NCI-H2107 (cell line): ENCODE data around the gene ATG14.
"Not testable (repeated sequence)": the region's sequence is repeated elsewhere in the genome, so short reads cannot be mapped to it uniquely, and the experiment has no call there.

Experiments used
- DNase-seq: peaks from one replicate; lab custom pipeline; 2025; lab: John Stamatoyannopoulos, UW

The ATG14 gene

DNA sequence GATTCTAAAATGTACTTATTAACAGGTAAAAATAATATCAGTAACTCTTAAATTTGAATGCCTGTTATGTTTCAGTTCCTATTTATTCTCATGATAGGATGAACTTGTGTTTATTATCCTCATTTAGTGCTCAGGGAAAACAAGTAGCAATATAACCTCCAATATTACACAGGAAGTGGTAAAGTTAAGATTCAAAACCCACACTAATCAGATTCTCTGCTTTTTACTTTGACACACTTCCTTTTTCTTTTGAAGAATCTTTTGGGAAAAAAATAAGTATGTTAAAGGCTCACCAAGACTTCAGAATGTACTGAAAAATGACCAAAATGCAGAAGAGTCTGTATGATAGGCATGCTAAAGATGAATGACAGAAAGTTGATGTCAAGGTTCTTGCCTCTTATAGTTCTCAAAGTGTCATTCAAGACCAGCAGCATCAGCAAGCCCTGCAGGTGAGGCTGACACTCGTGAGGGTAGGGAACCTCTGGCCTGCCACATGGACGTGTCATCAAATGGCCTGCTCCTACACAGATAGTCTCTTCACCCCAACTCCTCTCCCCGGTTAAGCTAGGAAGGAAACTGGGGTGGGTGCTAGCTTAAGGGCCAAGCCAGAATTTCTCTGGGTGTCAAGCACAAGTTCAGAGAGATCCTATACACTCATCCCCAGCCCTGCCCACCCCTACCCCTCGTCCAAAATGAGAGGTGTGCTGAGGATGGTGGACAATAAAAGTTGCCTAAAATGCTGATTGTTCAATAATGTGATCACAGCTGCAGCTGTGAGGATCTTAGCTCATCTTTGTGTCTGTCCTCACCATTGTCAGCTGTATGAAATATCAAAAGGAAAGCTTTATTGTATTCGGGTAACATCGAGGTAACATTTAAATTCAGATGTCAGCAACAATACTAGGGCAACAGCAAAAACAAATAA lies 22.5 kb upstream of the ATG14 start:
- DNase-seq, result no peak

DNA sequence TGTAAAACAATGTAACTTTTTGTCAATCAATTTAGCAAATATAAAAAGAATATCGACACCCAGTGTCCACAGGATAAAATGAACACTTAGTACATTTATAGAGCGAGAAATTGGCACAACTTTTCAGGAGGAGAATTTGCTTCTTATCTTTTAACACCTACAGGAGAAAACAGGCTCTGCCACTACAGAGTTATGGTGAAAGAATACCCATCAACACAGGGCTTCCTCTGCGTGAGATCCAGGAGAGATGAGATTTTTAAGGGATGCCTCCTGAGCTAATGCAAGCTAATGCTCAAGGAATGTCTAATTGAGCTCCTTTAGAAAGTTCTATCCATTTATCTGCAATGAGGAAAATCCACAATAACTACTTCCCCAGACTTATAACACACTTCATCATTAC lies 21.0 kb upstream of the ATG14 start:
- DNase-seq, result no peak

DNA sequence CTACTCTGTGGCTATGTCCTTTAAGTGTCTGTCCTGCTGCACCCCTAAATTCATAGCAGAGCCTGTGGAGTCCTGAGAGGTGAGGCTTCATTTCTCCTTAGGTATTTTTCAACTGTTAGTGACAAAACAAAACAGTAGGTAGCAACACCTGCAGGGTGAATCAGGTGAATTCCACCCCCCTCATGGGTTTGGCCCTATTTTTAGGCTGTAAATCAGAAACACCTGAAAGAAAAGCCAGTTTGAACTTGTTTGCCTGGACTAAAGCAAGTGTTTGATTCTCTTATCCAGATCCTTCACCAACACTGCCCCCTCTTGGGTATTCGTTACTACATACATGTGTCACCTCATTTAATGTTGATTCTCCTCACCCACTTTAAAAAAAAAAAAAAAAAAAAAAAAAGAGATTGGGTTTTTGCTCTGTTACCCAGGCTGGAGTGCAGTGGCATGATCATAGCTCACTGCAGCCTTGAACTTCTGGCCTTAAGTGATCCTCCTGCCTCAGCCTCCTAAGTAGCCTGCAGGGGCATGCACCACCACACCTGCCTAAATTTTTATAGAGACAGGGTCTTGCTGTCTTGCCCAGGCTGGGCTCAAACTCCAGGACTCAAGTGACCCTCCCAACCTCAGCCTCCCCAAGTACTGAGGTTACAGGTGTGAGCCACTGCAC lies 18.5 kb upstream of the ATG14 start:
- peak; percentile 56 for DNase-seq

DNA sequence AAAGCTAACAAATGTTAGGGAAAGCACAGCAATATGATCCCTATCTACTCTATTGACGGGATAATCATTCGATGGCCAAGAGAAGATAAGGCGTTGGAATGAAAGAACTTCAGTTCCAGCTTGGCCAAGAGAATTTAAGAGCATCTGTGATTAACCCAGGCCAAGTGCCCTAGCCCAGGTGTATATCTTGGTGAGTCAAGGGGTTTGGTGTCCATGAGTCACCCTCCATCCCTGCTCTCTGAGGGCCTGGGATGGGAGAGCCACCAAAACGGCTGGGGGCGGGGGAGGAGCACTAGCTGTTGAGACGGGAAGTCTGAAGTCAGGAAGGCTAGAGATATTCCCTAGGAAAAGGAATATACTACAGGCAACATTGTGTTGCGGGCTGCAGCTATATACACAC lies 15.8 kb upstream of the ATG14 start:
- DNase-seq, result no peak

DNA sequence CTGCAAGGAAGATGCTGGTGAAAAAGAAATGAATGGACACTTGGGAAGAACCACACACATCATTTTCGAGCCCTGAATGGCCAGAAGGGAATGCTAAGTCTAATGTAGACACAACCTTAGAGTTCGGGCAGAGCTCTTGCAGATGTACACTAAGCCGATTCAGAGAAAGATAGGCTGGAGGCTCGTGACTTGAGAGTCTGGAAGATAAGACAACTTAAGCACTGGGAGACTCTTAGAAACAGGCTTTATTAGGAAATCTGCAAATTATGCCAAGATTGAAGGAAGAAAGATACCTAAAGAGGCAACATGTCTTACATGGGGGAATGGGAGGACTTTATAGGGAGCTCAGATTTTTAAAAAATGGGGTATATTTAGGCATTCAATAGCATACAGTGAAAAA lies 15.3 kb upstream of the ATG14 start:
- no peak for DNase-seq

DNA sequence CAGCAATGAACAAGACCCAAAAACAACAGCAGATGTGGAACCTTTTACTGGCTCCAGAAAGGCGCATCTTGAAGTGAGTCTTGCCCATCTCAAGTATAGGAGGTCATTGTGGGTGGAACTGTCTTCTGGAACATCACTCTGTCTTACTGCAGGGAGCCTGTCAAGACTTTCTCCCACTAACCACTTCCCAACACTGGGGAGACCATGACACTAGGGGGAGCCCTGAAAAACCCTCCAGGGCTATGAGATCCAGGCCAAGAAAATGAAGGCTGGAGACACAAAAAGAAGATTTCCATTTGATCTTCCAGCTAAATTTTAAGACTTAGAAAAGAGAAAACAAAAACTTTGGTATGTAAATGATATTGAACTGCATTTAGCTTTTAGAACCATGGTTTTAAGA lies 13.5 kb upstream of the ATG14 start:
- no peak for DNase-seq

DNA sequence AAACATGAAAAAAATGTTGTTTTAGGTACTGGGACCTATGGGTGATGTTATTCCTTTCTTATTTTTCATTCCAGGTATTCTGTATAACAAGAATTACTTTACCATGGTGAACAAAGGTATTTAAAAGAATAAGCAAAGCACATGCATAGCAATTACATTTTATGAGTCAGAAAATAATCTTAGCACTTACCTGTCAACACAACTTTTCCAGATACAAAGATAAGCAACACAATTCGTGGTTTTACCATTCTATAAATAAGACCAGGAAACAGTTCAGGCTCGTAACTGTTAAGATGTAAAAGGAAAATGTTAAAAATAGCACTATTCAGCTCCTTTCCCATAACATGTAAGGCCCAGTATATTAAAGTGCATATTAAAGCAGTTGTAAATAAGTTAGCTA lies 12.3 kb upstream of the ATG14 start:
- no peak for DNase-seq

DNA sequence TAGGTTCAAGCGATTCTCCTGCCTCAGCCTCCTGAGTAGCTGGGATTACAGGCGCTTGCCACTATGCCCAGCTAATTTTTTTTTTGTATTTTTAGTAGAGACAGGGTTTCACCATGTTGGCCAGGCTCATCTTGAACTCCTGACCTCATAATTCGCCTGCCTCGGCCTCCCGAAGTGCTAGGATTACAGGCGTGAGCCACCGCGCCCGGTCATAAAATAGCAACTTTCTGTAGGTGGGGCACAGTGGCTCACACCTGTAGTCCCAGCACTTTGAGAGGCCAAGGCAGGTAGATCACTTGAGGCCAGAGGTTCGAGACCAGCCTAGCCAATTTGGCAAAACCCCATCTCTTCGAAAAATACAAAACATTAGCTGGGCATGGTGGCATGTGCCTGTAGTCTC lies 10.7 kb upstream of the ATG14 start:
- not testable (repeated sequence) for DNase-seq

DNA sequence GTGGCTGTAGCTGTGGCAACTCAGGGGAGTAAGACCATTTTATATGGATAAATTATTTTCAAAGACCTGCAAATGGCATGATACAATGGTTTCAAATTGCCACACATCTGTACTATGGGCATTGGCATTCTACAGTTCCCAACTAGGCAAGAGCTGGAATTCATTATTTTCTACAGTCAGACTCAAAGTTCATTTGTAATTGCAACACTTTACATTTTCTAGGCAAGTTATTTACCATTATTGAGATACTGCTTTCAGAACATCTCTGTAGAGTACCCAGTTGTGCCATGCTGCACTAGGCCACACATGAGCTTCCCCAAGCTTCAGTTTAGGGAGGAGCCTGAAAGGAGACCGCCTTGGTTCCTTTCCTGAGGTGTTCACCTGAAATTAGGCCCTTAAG lies 8.0 kb upstream of the ATG14 start:
- no peak for DNase-seq

DNA sequence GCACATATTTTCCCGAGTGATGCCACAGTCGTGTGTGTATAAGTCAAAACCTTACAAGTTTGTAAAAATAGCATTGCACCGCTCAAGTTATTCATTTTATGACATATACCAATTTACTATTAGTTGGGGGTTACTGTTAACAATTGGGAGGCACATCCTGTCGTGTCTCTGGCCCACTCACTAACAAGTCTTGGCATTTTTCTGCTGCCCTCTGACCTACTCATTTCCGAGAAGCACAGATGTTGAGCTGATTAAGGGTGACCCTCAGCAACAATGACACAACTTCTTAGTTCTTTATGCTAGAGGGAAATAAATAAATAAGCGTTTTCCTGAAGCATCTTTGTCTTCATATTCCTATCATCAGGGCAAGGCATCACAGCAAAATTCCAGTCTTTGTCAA lies 6.8 kb upstream of the ATG14 start:
- no peak for DNase-seq

DNA sequence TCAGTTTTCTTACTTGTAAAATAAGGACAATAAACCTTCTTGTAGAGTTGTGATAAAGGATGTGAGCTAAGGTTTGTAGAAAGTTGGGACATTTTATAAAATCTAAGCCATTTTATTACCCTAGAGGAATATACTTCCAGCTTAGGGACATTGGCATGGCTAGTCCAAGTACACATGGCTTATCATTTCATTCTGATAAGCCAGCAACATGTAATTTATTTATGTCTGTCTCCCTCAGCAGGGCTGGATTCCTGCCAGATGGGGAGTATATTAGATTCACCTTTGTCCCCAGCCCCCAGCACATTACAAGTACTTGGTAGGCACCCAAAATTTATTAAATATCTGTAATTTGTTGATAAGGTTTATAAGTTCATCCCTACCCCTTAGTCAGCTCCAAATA lies 6.3 kb upstream of the ATG14 start:
- no peak for DNase-seq

DNA sequence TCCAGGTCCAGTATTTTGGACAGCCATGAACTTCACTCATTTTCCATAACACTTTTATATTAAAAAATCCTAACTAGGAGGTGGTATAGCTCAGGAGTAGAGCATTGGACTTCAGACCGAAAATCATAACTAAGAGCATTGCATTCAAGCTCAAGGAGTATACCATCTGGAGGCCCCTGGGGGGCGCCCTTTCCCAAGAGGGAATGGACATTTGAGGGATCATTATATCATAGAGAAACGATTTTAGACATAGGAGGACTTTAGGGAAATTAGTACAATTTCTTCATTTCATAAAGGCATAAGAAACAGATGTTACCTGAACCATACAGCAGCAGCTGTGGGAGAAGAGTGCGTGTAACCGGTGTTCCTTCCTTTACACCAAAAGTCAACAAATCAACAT lies 5.2 kb upstream of the ATG14 start:
- no peak for DNase-seq

DNA sequence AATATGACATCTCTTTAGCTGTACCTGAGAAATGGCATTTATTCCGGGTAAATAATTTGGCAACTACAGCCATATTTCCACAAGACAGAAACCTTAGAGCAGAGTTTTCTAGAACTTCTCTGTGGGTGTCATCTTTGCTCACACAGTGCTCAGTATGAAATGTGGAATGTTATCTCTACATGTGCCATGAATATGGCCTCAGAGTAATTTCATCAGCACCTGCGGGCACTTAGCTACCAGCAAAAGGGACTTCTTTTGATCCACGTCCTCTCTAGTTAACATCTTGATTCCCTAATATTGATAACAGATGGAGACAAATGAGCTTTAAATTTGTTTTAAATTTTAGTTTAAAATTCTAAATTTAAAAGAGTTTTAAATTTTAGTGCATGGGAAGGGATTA lies 2.9 kb upstream of the ATG14 start:
- DNase-seq, result no peak

DNA sequence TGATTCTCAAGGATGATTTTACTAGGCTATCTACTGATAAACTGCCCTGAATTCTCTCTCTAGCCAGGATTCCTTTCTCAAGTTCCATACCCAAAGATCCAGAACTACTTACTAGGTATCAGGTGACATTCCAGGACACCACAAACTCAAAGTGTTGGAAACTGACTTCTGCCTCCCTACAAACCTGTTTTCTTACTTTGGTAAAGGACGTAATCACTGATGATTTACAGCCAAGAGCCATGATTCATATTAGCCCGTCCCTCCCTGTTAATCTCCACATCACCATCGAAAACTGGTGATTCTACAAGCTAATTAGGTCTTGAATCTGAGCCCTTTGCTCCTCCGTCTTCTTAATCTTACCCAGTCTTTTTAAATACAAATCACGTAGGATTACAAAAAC lies 1.0 kb upstream of the ATG14 start:
- DNase-seq, result no peak

DNA sequence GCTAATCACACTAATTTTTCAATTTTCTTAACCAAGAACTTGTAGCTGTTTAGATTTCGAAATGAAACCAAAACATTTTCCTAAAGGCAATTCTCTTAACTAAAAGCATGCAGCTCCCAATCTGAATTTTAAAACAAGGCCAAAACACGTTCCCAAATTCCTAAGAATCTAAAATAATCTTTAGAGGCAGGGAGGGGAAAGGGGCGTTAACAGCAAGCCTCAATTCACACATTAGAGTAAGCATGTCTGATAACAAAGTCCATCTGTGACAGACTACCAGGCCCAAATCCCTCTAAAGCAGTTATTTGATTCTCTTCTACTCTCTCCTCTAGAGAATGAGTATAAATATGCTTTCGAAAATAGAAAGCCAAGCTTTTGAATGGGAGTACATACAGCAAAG lies 754 bp downstream of the ATG14 start:
- DNase-seq, result no peak

DNA sequence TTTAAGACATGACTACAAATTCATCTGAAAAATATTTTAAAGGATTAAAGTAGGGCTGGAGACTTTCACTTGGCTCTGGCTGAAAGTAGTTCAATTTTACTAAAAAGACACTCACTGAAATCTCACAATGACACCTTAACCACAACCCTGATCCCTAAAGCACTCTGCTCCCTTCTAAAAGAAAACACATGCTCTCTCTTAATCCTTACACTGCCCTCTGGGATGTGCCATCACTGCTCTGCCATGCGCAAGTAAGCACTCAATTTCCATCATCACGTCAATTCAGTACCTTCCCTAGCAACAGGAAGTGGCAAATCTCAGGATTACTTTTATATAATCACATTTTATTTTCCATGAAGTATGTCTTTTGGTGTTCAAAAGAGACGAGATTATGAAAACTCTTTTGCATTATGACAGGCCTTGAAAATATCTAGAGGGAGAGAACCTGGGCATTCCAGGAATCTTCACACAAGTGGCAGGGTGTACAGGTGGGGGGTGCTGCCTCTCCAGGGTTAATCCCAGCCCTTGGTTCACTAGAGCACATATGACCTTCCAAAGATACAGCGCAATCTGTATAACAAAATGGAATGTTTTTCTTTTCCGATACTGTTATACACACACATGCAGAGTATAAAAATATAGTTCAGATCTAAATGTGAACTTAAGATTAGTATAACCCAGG lies 7.3 kb downstream of the ATG14 start:
- no peak for DNase-seq

DNA sequence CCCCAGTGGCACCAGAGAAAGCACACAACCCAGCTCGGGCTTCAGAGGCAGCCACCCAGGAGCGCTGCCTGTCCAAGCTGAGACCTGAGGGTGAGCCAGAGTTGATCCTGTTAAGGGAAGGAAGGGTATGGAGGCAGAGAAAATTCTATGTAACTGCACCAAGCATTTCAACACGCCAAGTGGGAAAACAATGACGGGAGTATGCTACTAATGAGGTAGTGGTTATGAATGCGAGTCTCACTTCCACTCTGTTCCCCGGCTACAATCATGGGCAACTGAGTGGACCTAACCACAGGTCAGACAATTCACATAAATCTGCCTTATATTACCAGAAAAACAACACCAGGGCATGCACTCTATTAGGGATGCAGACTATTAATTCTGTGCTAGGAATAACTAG lies 9.9 kb downstream of the ATG14 start:
- DNase-seq, result no peak

DNA sequence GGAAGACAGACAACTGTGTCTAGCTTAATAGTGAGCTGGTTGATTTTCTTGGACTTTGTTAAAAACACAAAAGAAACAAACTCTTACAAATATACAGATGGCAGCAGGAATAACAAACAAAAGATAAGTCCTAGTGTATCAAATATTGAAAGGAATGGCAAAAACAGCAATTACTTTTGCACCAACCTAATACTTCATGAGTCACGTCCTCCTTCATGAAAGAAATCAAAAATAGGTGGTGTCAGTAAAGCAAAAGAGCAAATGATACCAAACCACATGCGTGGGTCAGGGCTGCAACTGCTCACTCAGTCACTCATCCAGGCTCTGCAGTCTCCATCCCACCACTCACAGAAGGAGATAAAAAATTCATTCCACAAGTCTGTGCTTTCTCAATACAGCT lies 11.8 kb downstream of the ATG14 start:
- DNase-seq, result no peak

DNA sequence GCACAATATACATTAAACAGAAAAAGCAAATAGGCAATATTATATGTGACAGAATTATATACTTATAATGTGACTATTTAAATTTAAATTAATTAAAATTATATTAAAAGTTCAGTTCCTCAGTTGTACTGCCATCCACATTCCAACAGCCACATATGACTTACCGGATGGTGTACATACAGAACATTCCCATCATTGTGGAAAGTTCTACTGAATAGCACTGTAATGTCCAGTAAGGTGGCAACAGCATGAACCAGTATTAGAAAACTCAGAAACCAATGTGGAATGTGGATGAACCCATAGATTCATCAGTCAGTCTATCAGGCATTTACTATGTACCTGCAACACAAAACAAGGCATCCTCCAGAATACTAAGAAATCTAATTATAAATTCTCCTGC lies 12.4 kb downstream of the ATG14 start:
- no peak for DNase-seq

DNA sequence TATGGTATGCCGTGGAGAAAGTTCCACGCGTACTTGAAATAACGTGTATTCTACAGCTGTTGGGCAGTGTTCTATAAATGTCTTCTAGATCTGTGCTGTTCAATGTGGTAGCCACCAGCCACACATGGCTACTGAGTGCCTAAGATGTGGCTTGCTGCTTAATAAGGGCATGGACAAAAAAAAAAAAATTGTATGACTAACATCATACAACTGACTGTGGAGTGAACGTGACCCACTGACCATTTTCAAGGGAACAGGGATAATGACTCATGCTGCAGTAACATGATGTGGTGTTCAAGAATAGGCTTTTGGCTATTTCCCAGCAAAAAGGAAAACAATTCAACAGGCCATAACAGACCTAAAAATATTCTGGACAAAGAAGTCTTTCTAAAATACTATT lies 13.0 kb downstream of the ATG14 start:
- no peak for DNase-seq

DNA sequence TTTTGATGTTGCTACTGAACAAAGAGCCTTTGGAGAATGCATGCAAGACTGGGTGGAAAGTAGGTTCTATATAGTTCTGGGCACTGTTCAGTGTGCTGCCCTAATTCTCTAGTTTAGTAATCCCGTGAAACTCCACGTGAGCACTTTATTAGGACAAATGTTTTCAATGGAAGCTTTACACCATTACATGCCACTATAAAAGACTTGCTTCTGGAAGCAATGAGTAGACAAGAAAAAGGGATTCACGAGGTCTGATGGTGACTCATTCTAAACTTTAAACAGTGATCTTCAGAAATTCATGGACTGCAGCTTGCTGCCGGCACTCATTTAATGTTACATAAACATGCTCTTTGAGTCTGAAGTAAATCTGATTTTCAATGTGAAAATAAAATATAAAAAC lies 22.3 kb downstream of the ATG14 start:
- DNase-seq, result no peak

DNA sequence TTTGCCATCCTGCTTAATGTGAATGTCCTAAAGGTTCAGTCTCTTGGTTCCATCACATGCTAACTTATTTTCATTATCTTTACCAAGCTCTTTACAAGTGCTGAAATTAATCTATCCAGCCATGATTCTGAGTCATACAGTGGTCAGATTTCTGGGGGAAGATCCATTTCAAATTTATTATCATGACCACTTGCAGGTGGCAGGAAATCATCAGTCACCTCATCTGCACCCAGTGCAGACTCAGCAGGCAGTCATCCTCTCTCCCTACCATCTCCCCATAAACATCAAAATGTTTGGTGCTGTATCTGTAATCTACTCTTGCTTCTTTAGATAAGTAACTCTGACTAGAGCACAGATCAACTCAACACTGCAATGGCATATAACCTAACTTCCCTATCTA lies 23.5 kb downstream of the ATG14 start:
- no peak for DNase-seq

DNA sequence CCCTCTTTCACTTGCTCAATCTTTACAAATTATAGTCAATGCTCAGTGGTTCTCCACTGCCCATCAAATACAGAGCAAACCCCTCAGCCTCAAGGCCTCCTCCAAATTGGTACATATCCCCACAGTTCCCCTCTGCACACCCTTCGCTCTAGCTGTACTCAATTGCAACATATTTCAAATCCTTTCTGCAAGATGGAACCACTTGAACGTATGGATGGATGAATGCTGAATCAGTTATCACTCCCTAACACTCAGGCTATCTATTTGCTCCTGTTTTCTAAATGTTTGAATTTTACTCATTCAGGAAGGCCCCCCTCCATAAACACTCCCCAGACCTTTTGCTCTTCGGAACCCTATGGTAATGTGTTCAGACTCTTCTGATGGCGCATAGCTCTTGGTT lies 24.5 kb downstream of the ATG14 start:
- DNase-seq, result no peak
